ENCODE results near the gene AREL1.

DNA sequence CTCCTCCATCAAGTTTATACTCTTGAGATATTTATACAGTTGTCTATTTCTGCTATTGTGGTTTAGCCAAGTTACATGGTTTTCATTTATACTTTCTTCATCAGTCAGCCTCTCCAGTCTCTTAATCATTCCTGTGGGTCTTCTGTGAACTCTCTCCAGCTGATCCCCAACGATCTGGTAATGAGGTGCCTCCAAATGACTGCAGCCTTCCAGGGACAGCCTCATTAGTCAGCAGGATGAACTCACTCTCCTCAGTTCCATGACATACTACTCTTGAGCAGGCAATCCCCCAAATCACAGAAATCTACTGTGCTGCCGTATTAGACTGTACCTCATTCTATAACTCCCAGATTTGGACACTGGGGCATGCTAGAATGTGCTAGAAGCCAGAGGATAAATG, 15.3 kb downstream of the AREL1 start:
- TF ChIP-seq CTCF (IDR thresholded peaks at IDR 0.05) (no peak), POLR2A (IDR thresholded peaks at IDR 0.05) (no peak)

All from ovary (tissue), 3 donors.